GM23338 (cell line): Measurements from ENCODE around the gene MYO1C. TPM values are rescaled to one million over a fixed set of nuclear protein-coding genes. Genes with fewer than 3 reads are reported as not detected.

ENCODE experiments used
- ATAC-seq: fragments of 200-7000 bp; cut with Tn5 transposase; 3 replicates; pipeline ENCODE4 v1.9.1; 2020
- DNase-seq: peaks from one replicate; pipeline ENCODE4 v3.0.0-alpha.2; 2015; ENCODE audit warnings: low spot score
- H2AFZ ChIP-seq: fragments of 200-600 bp; sonication (generic); 2 replicates; pipeline ENCODE4 v1.8.0; 2016; ENCODE audit warnings: antibody characterized with exemption, mild to moderate bottlenecking, moderate library complexity
- H3F3A ChIP-seq: fragments of 200-600 bp; sonication (generic); replicated peaks from 2 replicates; pipeline ENCODE4 v1.8.0; 2017; ENCODE audit warnings: antibody characterized with exemption, mixed run types, low read depth
- H3K27ac ChIP-seq: fragments of 200-600 bp; sonication (generic); 2 replicates; pipeline ENCODE4 v1.6.1; 2016; ENCODE audit warnings: low read depth
- H3K27me3 ChIP-seq: fragments of 200-600 bp; sonication (generic); 2 replicates; pipeline ENCODE4 v1.8.0; 2016; ENCODE audit warnings: mild to moderate bottlenecking, mixed run types, moderate library complexity; ENCODE audit not compliant: insufficient read depth
- H3K36me3 ChIP-seq: fragments of 200-600 bp; sonication (generic); 2 replicates; pipeline ENCODE4 v1.8.0; 2016; ENCODE audit warnings: mild to moderate bottlenecking; ENCODE audit not compliant: insufficient read depth
- H3K4me1 ChIP-seq: fragments of 200-600 bp; sonication (generic); 2 replicates; pipeline ENCODE4 v1.8.0; 2016; ENCODE audit warnings: mild to moderate bottlenecking, moderate library complexity; ENCODE audit not compliant: insufficient read depth
- H3K4me2 ChIP-seq: fragments of 200-600 bp; sonication (generic); 2 replicates; pipeline ENCODE4 v1.7.1; 2017; ENCODE audit warnings: mixed run types
- H3K4me3 ChIP-seq: fragments of 200-600 bp; sonication (generic); 2 replicates; pipeline ENCODE4 v1.6.1; 2016; ENCODE audit warnings: mixed run types
- H3K79me2 ChIP-seq: fragments of 200-600 bp; sonication (generic); replicated peaks from 2 replicates; pipeline ENCODE4 v1.8.0; 2017; ENCODE audit warnings: mild to moderate bottlenecking; ENCODE audit not compliant: insufficient read depth
- H3K9me2 ChIP-seq: fragments of 200-600 bp; sonication (generic); 2 replicates; pipeline ENCODE4 v1.8.0; 2017; ENCODE audit not compliant: insufficient read depth
- H4K20me1 ChIP-seq: fragments of 200-600 bp; sonication (generic); replicated peaks from 2 replicates; pipeline ENCODE4 v1.8.0; 2017; ENCODE audit warnings: mild to moderate bottlenecking; ENCODE audit not compliant: insufficient read depth
- H3K27ac Mint-ChIP-seq: 2 replicates; pipeline ENCODE4 v1.8.0; 2020; ENCODE audit warnings: inconsistent platforms, mild to moderate bottlenecking, moderate library complexity, mixed read lengths
- H3K27me3 Mint-ChIP-seq: 3 replicates; pipeline ENCODE4 v1.8.0; 2022; ENCODE audit warnings: low read depth, mild to moderate bottlenecking, moderate library complexity, mixed read lengths, inconsistent platforms; ENCODE audit not compliant: insufficient read depth, poor library complexity
- H3K36me3 Mint-ChIP-seq: 3 replicates; pipeline ENCODE4 v1.8.0; 2021; ENCODE audit warnings: low read depth, mild to moderate bottlenecking, inconsistent platforms, moderate library complexity, mixed read lengths
- H3K4me1 Mint-ChIP-seq: 3 replicates; pipeline ENCODE4 v1.8.0; 2020; ENCODE audit warnings: mild to moderate bottlenecking, inconsistent platforms, mixed read lengths
- H3K4me3 Mint-ChIP-seq: 3 replicates; pipeline ENCODE4 v1.8.0; 2021; ENCODE audit warnings: moderate library complexity, mild to moderate bottlenecking, inconsistent platforms, mixed read lengths
- H3K9me3 Mint-ChIP-seq: 3 replicates; pipeline ENCODE4 v1.8.0; 2020; ENCODE audit warnings: moderate library complexity, mild to moderate bottlenecking, inconsistent platforms, mixed read lengths
- ETS1 ChIP-seq: IDR thresholded peaks from 2 replicates; pipeline ENCODE4 v1.6.1; 2016; ENCODE audit warnings: antibody characterized with exemption
- EZH2 ChIP-seq: fragments of 200-600 bp; sonication (generic); IDR thresholded peaks from one replicate; pipeline ENCODE4 v1.8.0; 2017; ENCODE audit warnings: antibody characterized with exemption, mild to moderate bottlenecking, low read depth; ENCODE audit not compliant: unreplicated experiment
- EZH2phosphoT487 ChIP-seq: fragments of 200-600 bp; sonication (generic); IDR thresholded peaks from one replicate; pipeline ENCODE4 v1.8.1; 2018; ENCODE audit warnings: antibody characterized with exemption; ENCODE audit not compliant: unreplicated experiment
- POLR2AphosphoS5 ChIP-seq: IDR thresholded peaks from 2 replicates; pipeline ENCODE4 v1.6.1; 2016; ENCODE audit warnings: antibody characterized with exemption, low read depth
- REST ChIP-seq: IDR thresholded peaks from one replicate; pipeline ENCODE4 v1.6.1; 2018; ENCODE audit warnings: antibody characterized with exemption; ENCODE audit not compliant: unreplicated experiment
- ZNF114 ChIP-seq: fragments of 250-450 bp; sonication (Bioruptor Pico); IDR thresholded peaks from 2 replicates; pipeline ENCODE4 v1.5.0; 2020; ENCODE audit warnings: mild to moderate bottlenecking, moderate library complexity
- polyA plus RNA-seq: library from polyadenylated mRNA; unstranded; fragments of >200 nt; fragmentation: Nextera tagmentation; extraction: Ambion mirVana; gene quantifications from 2 replicates; pipeline ENCODE4 v1.2.1, GENCODE V29; 2016
- total RNA-seq: library from RNA; depleted of rRNA; stranded (reverse); fragments of >200 nt; shearing (Covaris generic); gene quantifications from 2 replicates; pipeline ENCODE4 v1.2.3, GENCODE V29; 2014

The MYO1C gene
- total and polyA plus RNA-seq, 2 experiments from 2014 or later = 13.9 to 35.2 TPM

DNA sequence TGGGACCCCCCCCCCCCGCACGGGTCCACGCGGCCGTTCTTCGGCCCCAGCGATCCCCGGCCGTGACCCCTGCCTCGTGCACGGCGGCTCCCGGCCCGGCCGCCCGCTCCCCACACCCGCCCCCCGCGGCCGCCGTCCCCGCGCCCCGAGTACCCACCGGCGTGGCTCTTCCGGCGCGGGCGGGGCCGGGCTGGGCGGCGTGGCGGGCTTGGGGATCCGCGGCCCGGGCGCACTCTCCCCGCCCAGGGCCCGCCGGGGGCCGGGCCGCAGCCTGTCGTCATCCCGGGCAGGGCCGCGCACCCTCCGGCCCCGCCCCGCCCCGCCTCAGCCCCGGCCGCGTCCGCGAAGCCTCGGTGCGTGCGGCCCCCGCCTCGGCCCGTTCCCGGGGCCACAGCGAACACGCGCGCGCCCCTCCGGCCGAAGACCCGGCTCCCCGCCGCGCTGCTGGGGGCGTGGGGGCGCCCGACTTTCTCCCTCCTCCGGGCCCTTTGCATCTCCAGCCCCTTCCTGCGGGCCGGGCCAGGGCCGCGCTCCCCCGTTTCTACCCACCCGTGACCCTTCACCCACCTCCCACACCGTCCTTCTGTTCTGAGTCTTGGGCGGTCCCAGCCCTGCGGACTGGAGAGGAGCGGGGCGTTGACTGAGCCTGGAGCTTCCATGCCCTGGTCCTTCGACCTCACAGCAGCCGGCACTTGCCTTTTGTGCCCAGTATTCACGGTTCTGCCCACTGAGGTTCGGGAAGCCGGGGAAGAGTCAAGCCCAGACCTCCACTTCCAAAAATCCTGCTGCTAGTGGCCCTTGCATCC, 840 bp downstream of the MYO1C start:
- peaks cover 12% of the 10 kb centered on the region for H3K4me1 ChIP-seq
- peak overlapping the region; percentile 90 for H3K4me3 ChIP-seq
- peak overlapping the region; percentile 96 for H3K4me2 ChIP-seq
- no peaks in the 10 kb centered on the region; the same call in 1 of the 3 replicates for H3K9me3 Mint-ChIP-seq
- H3K36me3 ChIP-seq = no peaks in the 10 kb centered on the region
- peaks cover 33% of the 10 kb centered on the region for H3K27me3 Mint-ChIP-seq
- H4K20me1 ChIP-seq = no peaks in the 10 kb centered on the region; the same call in 1 of the 2 replicates
- peaks cover 37% of the 10 kb centered on the region for H3K27me3 ChIP-seq
- H3K36me3 Mint-ChIP-seq = no peaks in the 10 kb centered on the region
- peak; percentile 44 for DNase-seq
- H3K9me2 ChIP-seq = no peaks in the 10 kb centered on the region
- peaks cover 29% of the 10 kb centered on the region for H3F3A ChIP-seq
- H2AFZ ChIP-seq = peak overlapping the region; percentile 80
- peaks cover 30% of the 10 kb centered on the region for H3K4me1 Mint-ChIP-seq
- H3K27ac ChIP-seq = no peak overlapping the region
- no peak for TF ChIP-seq EZH2phosphoT487
- TF ChIP-seq EZH2 = peak; percentile 48
- no peak overlapping the region for H3K27ac Mint-ChIP-seq
- peak overlapping the region; percentile 89 for H3K4me3 Mint-ChIP-seq
- ATAC-seq = peak; percentile 7
- peaks cover 8% of the 10 kb centered on the region; the same call in 1 of the 2 replicates for H3K79me2 ChIP-seq

GRCh38 chr17:1490643-1491442, 1.6 kb downstream of the MYO1C start:
- Histone ChIP-seq H3K9me2 (no peaks in the 10 kb centered on the region), H2AFZ (peak overlapping the region; percentile 89; the same call in 1 of the 2 replicates), H4K20me1 (no peaks in the 10 kb centered on the region; the same call in 1 of the 2 replicates), H3K4me2 (peak overlapping the region; percentile 89), H3K79me2 (peaks cover 8% of the 10 kb centered on the region; the same call in 1 of the 2 replicates), H3K4me3 (peak overlapping the region; percentile 90), H3K27ac (no peak overlapping the region), H3K4me1 (peaks cover 12% of the 10 kb centered on the region), H3F3A (peaks cover 30% of the 10 kb centered on the region), H3K27me3 (peaks cover 45% of the 10 kb centered on the region), H3K36me3 (no peaks in the 10 kb centered on the region)
- H3K27ac Mint-ChIP-seq = no peak overlapping the region
- no peaks in the 10 kb centered on the region; the same call in 1 of the 3 replicates for H3K9me3 Mint-ChIP-seq
- H3K4me1 Mint-ChIP-seq = peaks cover 30% of the 10 kb centered on the region
- ATAC-seq = peak; percentile 42
- H3K27me3 Mint-ChIP-seq = peaks cover 39% of the 10 kb centered on the region
- H3K4me3 Mint-ChIP-seq = peak overlapping the region; percentile 83
- DNase-seq = peak; percentile 80
- no peak for TF ChIP-seq ETS1
- peak; percentile 64; the same call in 1 of the 2 replicates for TF ChIP-seq POLR2AphosphoS5
- no peaks in the 10 kb centered on the region for H3K36me3 Mint-ChIP-seq

- 0 out of 3 replicates have a peak, but pooled peaks cover 2% of the 10 kb centered on the region for H3K36me3 Mint-ChIP-seq
- Histone ChIP-seq H3K27me3 (peaks cover 46% of the 10 kb centered on the region), H3K27ac (no peak overlapping the region), H3K4me2 (peak overlapping the region; percentile 85), H3K36me3 (no peaks in the 10 kb centered on the region), H3K4me1 (peaks cover 15% of the 10 kb centered on the region), H3K9me2 (no peaks in the 10 kb centered on the region), H3K4me3 (peak overlapping the region; percentile 65), H4K20me1 (no peaks in the 10 kb centered on the region; the same call in 1 of the 2 replicates), H2AFZ (no peak overlapping the region), H3F3A (peaks cover 36% of the 10 kb centered on the region), H3K79me2 (peaks cover 8% of the 10 kb centered on the region; the same call in 1 of the 2 replicates)
- ATAC-seq (no peak), DNase-seq (no peak)
- no peak overlapping the region for H3K27ac Mint-ChIP-seq
- peaks cover 45% of the 10 kb centered on the region for H3K27me3 Mint-ChIP-seq
- H3K9me3 Mint-ChIP-seq = no peaks in the 10 kb centered on the region; the same call in 2 of the 3 replicates
- H3K4me3 Mint-ChIP-seq = peak overlapping the region; percentile 73
- peaks cover 36% of the 10 kb centered on the region for H3K4me1 Mint-ChIP-seq
- TF ChIP-seq REST (no peak), ETS1 (no peak), EZH2phosphoT487 (no peak), ZNF114 (CRISPR knock-in tag) (no peak), POLR2AphosphoS5 (no peak)
Measured at GRCh38 chr17:1488826-1489270, 3.6 kb downstream of the MYO1C start.
